ENCODE results near the gene ARL4C.

- TF ChIP-seq CTCF (conservative IDR thresholded peaks at IDR 0.05; ENCODE audit: low read depth in 2 of 2) = no peak
- no peak for TF ChIP-seq POLR2AphosphoS5 (IDR thresholded peaks at IDR 0.05; ENCODE audit: low read depth)
- TF ChIP-seq EZH2 (IDR thresholded peaks at IDR 0.05; ENCODE audit: low read depth, unreplicated experiment) = no peak
Observed at GRCh38 chr2:234467289-234467688, 29.6 kb downstream of the ARL4C start.

All from GM23338 (cell line).